A549 (cell line): ENCODE measurements around the gene TOGARAM1.

ENCODE experiments used
- CBX8 ChIP-seq: fragments of 200-600 bp; sonication (generic); IDR thresholded peaks from 2 replicates; pipeline ENCODE4 v1.6.1; 2016
- CEBPB ChIP-seq, 2 experiments: fragments of >200 bp in 1 of 2; sonication (Bioruptor Twin) in 1 of 2; formaldehyde crosslinking in 1 of 2; IDR thresholded peaks; 2 replicates each; pipeline ENCODE4 v1.6.1; 2012 to 2016
- CTCF ChIP-seq: fragments of >200 bp; sonication (Bioruptor Twin); formaldehyde crosslinking; IDR thresholded peaks from 3 replicates; pipeline ENCODE4 v1.5.1; 2016
- JUN ChIP-seq, 2 experiments: fragments of >200 bp; sonication (Bioruptor Twin); formaldehyde crosslinking; IDR thresholded peaks; 2 replicates in 1 of 2; 3 replicates in 1 of 2; pipeline ENCODE4 v1.6.1; 2016 to 2017
- KDM5A ChIP-seq: fragments of 200-600 bp; sonication (generic); IDR thresholded peaks from 2 replicates; pipeline ENCODE4 v1.6.1; 2016; ENCODE audit warnings: antibody characterized with exemption, mild to moderate bottlenecking
- NFE2L2 ChIP-seq: fragments of 150-350 bp; conservative IDR thresholded peaks from 2 replicates; pipeline ENCODE4 v1.6.1; 2014; ENCODE audit warnings: low read length
- NPAS2 ChIP-seq: fragments of 250-450 bp; sonication (Bioruptor Pico); IDR thresholded peaks from 2 replicates; pipeline ENCODE4 v1.8.0; 2022; ENCODE audit warnings: mild to moderate bottlenecking, moderate library complexity, borderline replicate concordance
- POLR2A ChIP-seq: IDR thresholded peaks from 2 replicates; pipeline ENCODE4 v1.6.1; 2012; ENCODE audit warnings: mild to moderate bottlenecking, low read length
- RAD21 ChIP-seq, 2 experiments: fragments of >200 bp in 1 of 2; sonication (Bioruptor Twin) in 1 of 2; formaldehyde crosslinking in 1 of 2; IDR thresholded peaks in 1 of 2; conservative IDR thresholded peaks in 1 of 2; 2 replicates in 1 of 2; 3 replicates in 1 of 2; pipeline ENCODE4 v1.6.1; 2012 to 2018; ENCODE audit warnings: inconsistent platforms in 1 of 2
- SMC3 ChIP-seq: fragments of >200 bp; sonication (Bioruptor Twin); formaldehyde crosslinking; IDR thresholded peaks from 3 replicates; pipeline ENCODE4 v1.6.1; 2018; ENCODE audit warnings: inconsistent platforms
- USF2 ChIP-seq: fragments of 450-650 bp; IDR thresholded peaks from 2 replicates; pipeline ENCODE4 v1.6.1; 2014; ENCODE audit warnings: antibody characterized with exemption
- ZC3H11A ChIP-seq: fragments of 450-650 bp; IDR thresholded peaks from 2 replicates; pipeline ENCODE4 v1.6.1; 2014; ENCODE audit warnings: antibody characterized with exemption, mild to moderate bottlenecking

GRCh38 chr14:44942436-44942835, 19.6 kb upstream of the TOGARAM1 start:
- TF ChIP-seq USF2, result no peak
- TF ChIP-seq NFE2L2, result no peak
- TF ChIP-seq CBX8, result no peak
- no peak for TF ChIP-seq KDM5A
- no peak for TF ChIP-seq POLR2A
- TF ChIP-seq CEBPB (IDR thresholded peaks at IDR 0.05), result no peak
- TF ChIP-seq CTCF, result no peak
- TF ChIP-seq RAD21 (conservative IDR thresholded peaks at IDR 0.05 in 1 of 2, IDR thresholded peaks at IDR 0.05 in 1 of 2), result no peak
- TF ChIP-seq ZC3H11A, result no peak
- no peak for TF ChIP-seq JUN (IDR thresholded peaks at IDR 0.05)
- no peak for TF ChIP-seq NPAS2 (CRISPR knock-in tag)
- no peak for TF ChIP-seq SMC3
